Keratinocyte (primary cell): ENCODE results near the gene LY86. TPM values are rescaled to one million over a fixed set of nuclear protein-coding genes. Genes with fewer than 3 reads are reported as not detected.

Source experiments
- DNase-seq: peaks from one replicate; pipeline ENCODE4 v3.0.0-alpha.2; 2011; ENCODE audit warnings: low read depth, missing footprints, low spot score
- FAIRE-seq: peaks from 2 replicates; lab custom pipeline; 2011; peaks lifted over from hg19 to GRCh38; lab: Jason Lieb, UNC
- H2AFZ ChIP-seq: 2 replicates; pipeline ENCODE4 v1.6.0; 2012; ENCODE audit warnings: low read length, control low read depth, inconsistent platforms; ENCODE audit not compliant: control insufficient read depth
- H3K27ac ChIP-seq: 2 replicates; pipeline ENCODE4 v1.5.1; 2011; ENCODE audit warnings: low read length; ENCODE audit not compliant: control insufficient read depth, insufficient read depth
- H3K27me3 ChIP-seq: 3 replicates; pipeline ENCODE4 v1.6.0; 2011; ENCODE audit warnings: low read length; ENCODE audit not compliant: control insufficient read depth, insufficient read depth; ENCODE audit errors: extremely low read depth
- H3K36me3 ChIP-seq, 2 experiments: 2 replicates in 1 of 2; 3 replicates in 1 of 2; pipeline ENCODE4 v1.5.1; 2011; ENCODE audit warnings: low read length in 2 of 2, mild to moderate bottlenecking in 1 of 2; ENCODE audit not compliant: control insufficient read depth in 2 of 2, insufficient read depth in 2 of 2; ENCODE audit errors: extremely low read depth in 1 of 2
- H3K4me1 ChIP-seq: 3 replicates; pipeline ENCODE4 v1.5.1; 2011; ENCODE audit warnings: low read length; ENCODE audit not compliant: control insufficient read depth, insufficient read depth; ENCODE audit errors: extremely low read depth
- H3K4me2 ChIP-seq: 3 replicates; pipeline ENCODE4 v1.6.0; 2011; ENCODE audit warnings: low read depth, low read length; ENCODE audit not compliant: control insufficient read depth, insufficient read depth; ENCODE audit errors: extremely low read depth
- H3K4me3 ChIP-seq, 3 experiments: fragments of 200-600 bp in 1 of 3; sonication (generic) in 1 of 3; 2 replicates in 2 of 3; 3 replicates in 1 of 3; pipeline ENCODE4 v1.5.1; 2011 to 2016; ENCODE audit warnings: low read length in 3 of 3, mild to moderate bottlenecking in 3 of 3, control low read depth in 2 of 3, inconsistent platforms in 1 of 3, low read depth in 1 of 3, mixed read lengths in 1 of 3, mixed run types in 1 of 3, moderate library complexity in 1 of 3; ENCODE audit not compliant: control insufficient read depth in 2 of 3, insufficient read depth in 2 of 3; ENCODE audit errors: extremely low read depth in 1 of 3
- H3K79me2 ChIP-seq: 2 replicates; pipeline ENCODE4 v1.6.0; 2012; ENCODE audit warnings: low read length; ENCODE audit not compliant: control insufficient read depth, insufficient read depth
- H3K9ac ChIP-seq: 3 replicates; pipeline ENCODE4 v1.6.0; 2011; ENCODE audit warnings: low read length; ENCODE audit not compliant: control insufficient read depth, insufficient read depth; ENCODE audit errors: extremely low read depth
- H3K9me1 ChIP-seq: 3 replicates; pipeline ENCODE4 v1.6.0; 2011; ENCODE audit warnings: low read length; ENCODE audit not compliant: control insufficient read depth, insufficient read depth; ENCODE audit errors: extremely low read depth
- H3K9me3 ChIP-seq: 2 replicates; pipeline ENCODE4 v1.5.1; 2012; ENCODE audit warnings: low read depth, low read length; ENCODE audit not compliant: control insufficient read depth
- H4K20me1 ChIP-seq: 3 replicates; pipeline ENCODE4 v1.6.0; 2011; ENCODE audit warnings: low read length; ENCODE audit not compliant: control insufficient read depth, insufficient read depth; ENCODE audit errors: extremely low read depth
- EZH2 ChIP-seq: IDR thresholded peaks from one replicate; pipeline ENCODE4 v1.6.1; 2012; ENCODE audit warnings: inconsistent platforms, mild to moderate bottlenecking, low read length, moderate library complexity
- dilution Hi-C: fragments of 300-500 bp; cut with MboI; formaldehyde crosslinking; loops from one replicate; pipeline ENCODE4 v1.7.0; 2020; ENCODE audit warnings: low sequenced_read_pairs; ENCODE audit not compliant: extremely low pct_ligation_motif_present
- polyA plus RNA-seq, 5 experiments: library from polyadenylated mRNA; depleted of rRNA in 3 of 5; stranded (reverse) in 3 of 5; stranded (forward) in 1 of 5; unstranded in 1 of 5; fragments of >200 nt; gene quantifications; 1 replicate in 1 of 5; 2 replicates in 3 of 5; 3 replicates in 1 of 5; pipeline versions ENCODE4 v1.2.1 to v1.2.3, GENCODE V29; 2011 to 2012; ENCODE audit warnings: missing spikeins in 2 of 5, low read depth in 1 of 5, low replicate concordance in 1 of 5
- TF ChIP-seq, protein P1 (sequence below), 3 experiments: IDR thresholded peaks in 1 of 3; conservative IDR thresholded peaks in 1 of 3; optimal IDR thresholded peaks in 1 of 3; 2 replicates in 2 of 3; 3 replicates in 1 of 3; pipeline versions ENCODE3 to v1.5.1; 2011; ENCODE audit warnings: low read length in 3 of 3, mild to moderate bottlenecking in 3 of 3, moderate library complexity in 2 of 3, control low read depth in 1 of 3, inconsistent platforms in 1 of 3; ENCODE audit not compliant: insufficient read depth in 2 of 3; ENCODE audit errors: extremely low read depth in 1 of 3

LY86 gene
- polyA plus RNA-seq, 1 donor (not counting 4 experiments of a cell fraction or from before 2014, with no cell fraction given), result not detected

DNA sequence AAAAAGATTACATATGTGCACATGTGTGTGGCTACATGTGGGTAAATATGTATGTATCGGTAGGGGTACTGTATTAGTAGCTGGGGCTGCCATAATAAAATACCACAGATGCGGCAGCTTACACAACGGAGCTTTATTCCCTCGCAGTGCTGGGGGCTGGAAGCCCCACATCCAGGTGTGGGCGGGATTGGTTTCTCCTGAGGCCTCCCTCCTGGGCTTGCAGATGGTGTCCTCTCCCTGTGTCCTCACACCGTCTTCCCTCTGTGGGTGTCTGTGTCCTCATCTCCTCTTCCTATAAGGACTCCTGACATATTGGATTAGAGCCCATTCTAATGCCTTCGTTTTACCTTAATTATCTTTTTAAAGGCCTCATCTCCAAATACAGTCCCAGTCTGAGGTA lies 97.7 kb downstream of the LY86 start:
- TF ChIP-seq, protein P1, sequence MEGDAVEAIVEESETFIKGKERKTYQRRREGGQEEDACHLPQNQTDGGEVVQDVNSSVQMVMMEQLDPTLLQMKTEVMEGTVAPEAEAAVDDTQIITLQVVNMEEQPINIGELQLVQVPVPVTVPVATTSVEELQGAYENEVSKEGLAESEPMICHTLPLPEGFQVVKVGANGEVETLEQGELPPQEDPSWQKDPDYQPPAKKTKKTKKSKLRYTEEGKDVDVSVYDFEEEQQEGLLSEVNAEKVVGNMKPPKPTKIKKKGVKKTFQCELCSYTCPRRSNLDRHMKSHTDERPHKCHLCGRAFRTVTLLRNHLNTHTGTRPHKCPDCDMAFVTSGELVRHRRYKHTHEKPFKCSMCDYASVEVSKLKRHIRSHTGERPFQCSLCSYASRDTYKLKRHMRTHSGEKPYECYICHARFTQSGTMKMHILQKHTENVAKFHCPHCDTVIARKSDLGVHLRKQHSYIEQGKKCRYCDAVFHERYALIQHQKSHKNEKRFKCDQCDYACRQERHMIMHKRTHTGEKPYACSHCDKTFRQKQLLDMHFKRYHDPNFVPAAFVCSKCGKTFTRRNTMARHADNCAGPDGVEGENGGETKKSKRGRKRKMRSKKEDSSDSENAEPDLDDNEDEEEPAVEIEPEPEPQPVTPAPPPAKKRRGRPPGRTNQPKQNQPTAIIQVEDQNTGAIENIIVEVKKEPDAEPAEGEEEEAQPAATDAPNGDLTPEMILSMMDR (optimal IDR thresholded peaks at IDR 0.05 in 1 of 3, IDR thresholded peaks at IDR 0.05 in 1 of 3, conservative IDR thresholded peaks at IDR 0.05 in 1 of 3; ENCODE audit: extremely low read depth in 1 of 3, insufficient read depth in 2 of 3, low read length in 3 of 3), result no peak
- no peak for TF ChIP-seq EZH2
- Histone ChIP-seq H2AFZ (no peak overlapping the region), H3K27ac (peak overlapping the region; percentile 78), H3K4me3 (peak overlapping the region; percentile 19 to 70 (median 66)), H3K9me3 (no peaks in the 10 kb centered on the region), H3K4me2 (peak overlapping the region; percentile 88), H3K27me3 (no peaks in the 10 kb centered on the region), H3K9ac (peak overlapping the region; percentile 70), H3K9me1 (no peaks in the 10 kb centered on the region), H3K79me2 (no peaks in the 10 kb centered on the region), H4K20me1 (no peaks in the 10 kb centered on the region), H3K36me3 (no peaks in the 10 kb centered on the region), H3K4me1 (peaks cover 49% of the 10 kb centered on the region)
- FAIRE-seq, result no peak
- dilution Hi-C loops, result no loop called here
- no peak for DNase-seq

GRCh38 chr6:6686748-6687601 lies 98.5 kb downstream of the LY86 start:
- peak; percentile 71 for FAIRE-seq
- Histone ChIP-seq H3K4me2 (peak overlapping the region; percentile 88), H3K9ac (peak overlapping the region; percentile 74), H3K9me3 (no peaks in the 10 kb centered on the region), H3K4me3 (peak overlapping the region; percentile 28 to 70 (median 66)), H3K36me3 (no peaks in the 10 kb centered on the region), H3K79me2 (no peaks in the 10 kb centered on the region), H2AFZ (peak overlapping the region; percentile 95), H3K27me3 (no peaks in the 10 kb centered on the region), H3K4me1 (peaks cover 46% of the 10 kb centered on the region), H3K9me1 (no peaks in the 10 kb centered on the region), H4K20me1 (no peaks in the 10 kb centered on the region), H3K27ac (peak overlapping the region; percentile 78)
- peak; percentile 96 for DNase-seq
- TF ChIP-seq, protein P1 (optimal IDR thresholded peaks at IDR 0.05 in 1 of 3, IDR thresholded peaks at IDR 0.05 in 1 of 3, conservative IDR thresholded peaks at IDR 0.05 in 1 of 3; ENCODE audit: extremely low read depth in 1 of 3, insufficient read depth in 2 of 3, low read length in 3 of 3), result no peak
- no peak for TF ChIP-seq EZH2
- dilution Hi-C loops, result no loop called here
